ENCODE measurements around the gene SECISBP2L.

The SECISBP2L gene

DNA sequence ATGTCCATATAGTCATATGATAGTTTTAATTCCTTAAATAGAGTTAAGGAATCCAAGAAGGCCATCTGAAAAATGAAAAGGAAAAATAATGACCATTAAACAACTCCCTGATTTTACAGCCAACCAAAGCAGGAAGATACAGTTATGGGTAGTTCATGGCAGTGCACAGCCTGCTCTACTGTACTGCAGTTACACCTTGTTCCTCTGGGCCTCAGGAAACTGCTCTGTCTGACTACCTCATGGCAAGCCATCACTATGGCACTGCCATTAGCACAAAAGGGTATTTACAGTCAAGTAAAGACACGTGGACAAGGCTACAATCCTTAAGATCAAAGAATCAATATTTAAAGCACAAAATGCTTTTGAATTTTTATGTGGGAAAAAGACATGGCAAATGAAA, 19.5 kb downstream of the SECISBP2L start:
- no peak overlapping the region for H3K4me3 ChIP-seq (ENCODE audit: low read depth, low read length)
- no peak for DNase-seq (ENCODE audit: low read depth)

DNA sequence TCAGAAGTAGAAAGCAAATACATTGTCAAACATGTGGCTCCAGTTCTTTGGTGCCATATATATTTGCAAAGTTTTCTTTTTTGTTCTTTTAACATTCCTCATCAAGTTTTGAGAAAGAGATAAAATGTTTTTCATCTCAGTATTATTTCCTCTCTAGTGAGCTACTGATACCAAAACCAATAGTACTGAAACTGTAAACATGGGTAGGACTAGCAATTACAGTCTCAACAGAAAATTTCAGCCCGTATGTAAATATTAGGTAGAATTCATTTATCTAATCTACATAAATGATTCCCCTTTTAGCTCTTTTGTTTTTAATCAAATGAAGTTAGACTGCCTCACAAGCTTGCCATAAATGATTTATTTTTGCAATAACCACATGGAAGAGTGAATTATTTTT, 21.4 kb downstream of the SECISBP2L start:
- no peak overlapping the region for H3K4me3 ChIP-seq (ENCODE audit: low read depth, low read length)
- DNase-seq (ENCODE audit: low read depth): no peak

DNA sequence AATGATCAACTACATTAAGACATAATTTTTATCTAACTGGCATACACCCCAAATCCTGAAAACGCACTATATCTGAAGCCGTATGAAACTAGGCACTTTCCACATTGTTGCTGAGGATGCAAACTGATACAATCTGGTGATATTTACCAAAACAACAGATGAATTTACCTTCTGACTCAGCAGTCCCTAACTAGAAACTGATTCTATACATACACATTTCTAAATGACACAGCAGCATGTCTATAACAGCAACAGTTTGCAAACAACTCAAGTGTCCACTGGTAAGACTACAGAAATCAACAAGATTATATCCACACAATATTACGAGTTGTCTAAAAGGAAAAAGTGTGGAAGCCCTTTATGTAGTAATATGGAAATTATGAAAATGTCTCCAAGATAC, 22.9 kb downstream of the SECISBP2L start:
- no peak overlapping the region for H3K4me3 ChIP-seq (ENCODE audit: low read depth, low read length)
- DNase-seq (ENCODE audit: low read depth): no peak

DNA sequence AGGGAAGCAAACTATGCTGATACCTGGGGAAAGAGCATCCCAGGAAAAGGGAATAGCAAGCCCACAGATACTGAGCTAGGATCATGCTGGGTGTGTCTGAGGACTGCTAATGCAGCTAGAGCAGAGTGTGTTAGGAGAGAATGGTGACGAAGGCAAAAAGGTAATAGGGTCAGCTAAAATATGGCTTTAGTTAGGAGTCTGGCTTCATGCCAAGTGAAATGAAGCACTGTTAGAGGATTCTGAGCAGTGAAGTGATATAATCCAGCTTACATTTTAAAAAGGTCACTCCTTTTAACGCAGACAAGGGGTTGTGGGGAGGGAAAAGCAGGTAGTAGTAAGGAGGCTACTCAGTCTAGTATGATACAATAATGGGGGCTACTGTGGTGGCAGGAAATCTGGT, 30.4 kb downstream of the SECISBP2L start:
- no peak for DNase-seq (ENCODE audit: low read depth)
- no peak overlapping the region for H3K4me3 ChIP-seq (ENCODE audit: low read depth, low read length)

DNA sequence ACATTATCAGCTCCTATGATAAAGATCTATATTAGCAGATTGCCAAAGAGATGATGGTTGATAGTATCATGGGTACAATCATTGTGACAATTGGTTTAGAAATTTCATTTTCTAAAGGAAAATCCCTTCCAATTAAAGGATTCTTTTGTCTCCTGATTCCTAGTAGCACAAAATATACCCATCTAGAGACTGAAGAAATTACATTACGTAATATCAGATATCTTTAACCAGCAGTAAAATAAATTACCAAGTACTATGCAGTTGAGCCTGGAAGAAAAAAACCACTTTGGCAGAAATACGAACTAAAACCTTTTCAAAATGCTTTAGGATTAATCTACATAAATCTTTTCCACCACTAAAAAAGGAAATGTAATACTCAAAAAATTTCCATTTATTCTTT, 46.9 kb downstream of the SECISBP2L start:
- no peak overlapping the region for H3K4me3 ChIP-seq (ENCODE audit: low read depth, low read length)
- no peak for DNase-seq (ENCODE audit: low read depth)

DNA sequence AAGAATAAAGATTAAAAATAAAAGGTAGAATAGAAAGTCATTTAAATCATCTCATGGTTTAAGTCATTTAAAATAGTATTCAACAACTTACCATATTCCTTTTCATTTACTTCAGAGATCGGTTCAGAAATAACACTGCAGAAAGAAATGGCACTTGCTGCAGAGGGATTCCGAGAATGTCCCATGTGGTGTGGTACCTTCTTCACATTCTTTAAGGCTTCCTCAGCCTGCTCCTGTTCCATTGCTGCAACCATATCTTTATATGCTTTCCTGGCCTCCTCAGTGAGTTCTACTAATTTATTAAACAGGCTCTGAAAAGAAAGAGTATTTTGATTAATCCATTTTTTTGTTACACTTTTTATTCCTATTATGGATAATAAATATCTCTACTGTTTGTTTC, 50.0 kb downstream of the SECISBP2L start:
- no peak overlapping the region for H3K4me3 ChIP-seq (ENCODE audit: low read depth, low read length)
- DNase-seq (ENCODE audit: low read depth): no peak

DNA sequence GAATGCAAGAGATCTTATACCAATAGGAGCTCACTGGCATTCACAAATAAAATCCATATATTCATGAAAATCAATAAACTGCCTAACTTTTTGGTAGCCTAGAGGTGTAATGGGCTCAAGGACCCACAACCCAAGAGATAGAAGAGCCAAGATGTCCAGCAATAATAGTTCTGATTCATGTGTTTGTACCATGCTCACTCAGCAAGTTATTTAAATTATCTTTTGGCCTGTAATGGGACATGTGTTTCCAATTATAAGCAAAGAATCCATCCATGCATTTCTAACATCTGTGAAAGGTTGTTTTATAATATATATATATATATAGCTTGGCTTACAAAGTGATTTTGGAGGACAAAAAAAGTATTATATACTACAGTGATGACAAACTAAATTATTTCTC, 52.9 kb downstream of the SECISBP2L start:
- DNase-seq (ENCODE audit: low read depth): no peak
- H3K4me3 ChIP-seq (ENCODE audit: low read depth, low read length): no peak overlapping the region

DNA sequence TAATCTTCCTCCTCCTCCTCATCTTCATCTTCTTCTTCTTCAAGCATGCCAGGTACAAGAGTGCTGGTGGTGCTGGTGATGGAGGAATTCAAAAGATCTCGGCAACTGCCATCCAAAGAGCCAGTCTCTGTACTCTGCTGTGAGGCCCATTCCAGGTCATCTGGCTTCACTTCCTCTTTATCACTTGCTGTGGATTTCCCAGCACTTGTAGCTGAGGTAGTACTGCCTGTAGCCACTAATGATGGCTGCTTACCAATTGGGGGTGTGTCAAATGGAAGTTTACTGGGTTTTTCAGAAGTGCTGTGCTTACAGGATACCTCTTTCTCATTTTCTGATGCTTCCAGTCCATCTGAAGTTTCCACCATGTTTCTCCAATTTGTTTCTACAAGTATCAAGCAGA, 53.7 kb downstream of the SECISBP2L start:
- H3K4me3 ChIP-seq (ENCODE audit: low read depth, low read length): no peak overlapping the region
- no peak for DNase-seq (ENCODE audit: low read depth)

DNA sequence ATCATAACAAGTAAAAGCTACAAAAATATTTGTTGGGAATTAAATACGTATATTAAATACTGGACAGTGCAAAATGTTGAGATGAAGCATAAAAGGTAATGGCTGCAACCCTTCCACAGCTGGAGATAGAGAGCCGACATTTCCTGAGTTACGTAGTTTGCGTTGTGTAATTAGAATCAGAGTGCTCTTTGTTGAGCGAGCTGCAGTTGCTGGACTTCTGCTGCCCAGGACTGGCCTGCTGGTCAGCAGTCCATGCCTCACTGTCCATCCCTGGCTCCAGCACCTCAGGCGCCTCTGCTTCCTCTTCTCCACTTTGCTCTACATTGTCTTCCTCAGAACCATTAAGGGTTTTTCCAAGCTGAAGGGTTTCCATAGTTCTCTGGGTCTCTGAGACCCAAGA, 54.1 kb downstream of the SECISBP2L start:
- H3K4me3 ChIP-seq (ENCODE audit: low read depth, low read length): no peak overlapping the region
- no peak for DNase-seq (ENCODE audit: low read depth)

DNA sequence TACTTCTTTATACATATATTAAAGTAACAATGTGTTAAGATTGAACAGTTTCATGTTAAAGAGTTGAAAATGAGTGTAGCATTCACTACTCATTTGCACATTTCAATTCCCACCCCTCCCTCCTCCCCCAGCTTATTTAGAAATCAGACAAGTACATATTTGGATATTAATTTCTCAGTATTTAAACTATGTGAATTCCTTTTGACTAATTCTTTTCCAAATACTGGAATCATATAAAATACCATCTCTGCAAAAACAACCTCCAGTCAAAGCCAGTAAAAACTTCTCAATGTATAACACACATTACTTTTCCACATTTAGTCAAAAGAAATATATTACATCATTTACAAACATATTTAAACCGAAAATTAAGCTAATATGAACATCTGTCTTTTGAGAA, 57.1 kb downstream of the SECISBP2L start:
- no peak for DNase-seq (ENCODE audit: low read depth)
- H3K4me3 ChIP-seq (ENCODE audit: low read depth, low read length): no peak overlapping the region

DNA sequence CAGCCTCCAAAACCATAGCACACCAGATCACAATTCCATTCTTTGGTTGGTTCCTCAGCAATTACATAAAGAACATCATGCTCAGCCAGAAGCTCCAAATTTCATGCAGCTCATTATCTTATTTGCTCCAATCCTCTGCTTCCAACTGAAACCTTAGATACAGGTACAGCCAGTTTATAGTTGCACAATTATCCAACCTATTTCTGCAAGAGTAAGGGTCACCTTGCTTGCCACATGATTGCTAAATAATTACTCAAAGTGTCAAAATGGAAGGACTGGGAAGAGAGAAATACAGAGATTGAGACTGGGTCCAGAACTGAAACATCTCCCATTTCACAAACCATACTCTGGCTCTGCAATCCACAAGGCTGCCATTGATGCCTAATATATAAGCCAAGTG, 59.1 kb downstream of the SECISBP2L start:
- DNase-seq (ENCODE audit: low read depth): no peak
- no peak overlapping the region for H3K4me3 ChIP-seq (ENCODE audit: low read depth, low read length)

DNA sequence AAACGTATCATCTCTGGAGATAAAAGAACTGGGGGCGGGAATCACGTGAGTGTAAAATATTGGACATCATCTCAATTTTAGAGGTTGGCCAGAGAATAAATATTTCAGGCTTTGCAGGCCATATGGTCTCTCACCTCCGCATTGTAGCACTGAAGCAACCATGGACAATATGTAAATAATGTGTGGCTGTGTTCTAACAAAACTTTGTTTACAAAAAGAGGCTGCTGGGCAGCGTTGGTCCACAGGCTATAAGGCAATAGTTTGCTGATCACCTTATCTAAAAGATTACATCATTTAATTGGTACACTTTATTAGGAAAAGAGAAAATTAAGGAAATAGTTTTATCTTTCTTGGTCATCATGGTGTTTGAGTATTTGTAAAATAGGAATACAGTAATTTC, 60.0 kb downstream of the SECISBP2L start:
- no peak for DNase-seq (ENCODE audit: low read depth)
- H3K4me3 ChIP-seq (ENCODE audit: low read depth, low read length): no peak overlapping the region

DNA sequence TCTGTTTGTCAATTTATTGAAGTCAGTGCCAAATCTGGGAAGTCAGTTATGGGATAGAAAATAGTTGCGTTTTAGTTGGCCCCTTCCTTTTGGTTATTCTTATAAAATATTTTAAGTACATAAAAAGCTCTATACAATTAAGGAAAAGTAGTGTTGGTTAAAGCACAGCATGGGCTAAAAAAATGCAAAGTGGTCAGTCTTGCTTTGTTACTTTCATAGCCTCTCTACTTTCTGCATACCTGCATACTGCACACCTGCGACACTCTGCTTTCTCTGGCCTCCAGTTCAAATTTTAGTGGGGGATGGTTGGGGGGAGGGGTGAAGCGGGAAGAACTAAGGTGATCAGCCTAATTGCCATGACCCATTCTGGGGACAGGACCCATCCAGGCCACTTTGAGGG, 60.7 kb downstream of the SECISBP2L start:
- no peak for DNase-seq (ENCODE audit: low read depth)
- H3K4me3 ChIP-seq (ENCODE audit: low read depth, low read length): no peak overlapping the region

DNA sequence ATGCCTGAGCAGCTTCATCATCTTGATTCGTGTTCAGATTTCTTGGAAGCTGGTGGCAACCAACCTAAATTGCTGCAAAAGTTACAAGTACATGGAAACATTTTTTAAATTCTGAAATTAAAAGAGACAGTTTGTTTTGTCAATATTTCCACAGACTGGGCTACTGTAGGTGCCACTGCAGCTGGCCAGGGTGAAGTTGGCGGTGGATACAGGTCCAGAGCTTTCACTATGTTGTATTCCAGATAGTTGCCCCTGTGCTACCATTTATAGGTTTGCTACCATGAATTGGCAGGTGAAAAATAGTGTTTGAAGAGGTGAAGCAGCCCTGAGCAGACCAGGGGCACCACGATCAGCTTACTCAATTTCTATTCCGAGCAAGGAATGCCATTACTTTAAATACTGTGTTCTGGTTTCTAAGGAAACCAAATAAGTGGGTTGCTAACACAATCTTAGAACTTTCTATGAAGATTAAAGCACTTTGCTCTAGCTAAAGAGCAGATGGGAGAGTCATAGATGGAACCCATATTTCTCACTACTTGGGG, 61.4 kb downstream of the SECISBP2L start:
- H3K4me3 ChIP-seq (ENCODE audit: low read depth, low read length): no peak overlapping the region
- DNase-seq (ENCODE audit: low read depth): no peak

DNA sequence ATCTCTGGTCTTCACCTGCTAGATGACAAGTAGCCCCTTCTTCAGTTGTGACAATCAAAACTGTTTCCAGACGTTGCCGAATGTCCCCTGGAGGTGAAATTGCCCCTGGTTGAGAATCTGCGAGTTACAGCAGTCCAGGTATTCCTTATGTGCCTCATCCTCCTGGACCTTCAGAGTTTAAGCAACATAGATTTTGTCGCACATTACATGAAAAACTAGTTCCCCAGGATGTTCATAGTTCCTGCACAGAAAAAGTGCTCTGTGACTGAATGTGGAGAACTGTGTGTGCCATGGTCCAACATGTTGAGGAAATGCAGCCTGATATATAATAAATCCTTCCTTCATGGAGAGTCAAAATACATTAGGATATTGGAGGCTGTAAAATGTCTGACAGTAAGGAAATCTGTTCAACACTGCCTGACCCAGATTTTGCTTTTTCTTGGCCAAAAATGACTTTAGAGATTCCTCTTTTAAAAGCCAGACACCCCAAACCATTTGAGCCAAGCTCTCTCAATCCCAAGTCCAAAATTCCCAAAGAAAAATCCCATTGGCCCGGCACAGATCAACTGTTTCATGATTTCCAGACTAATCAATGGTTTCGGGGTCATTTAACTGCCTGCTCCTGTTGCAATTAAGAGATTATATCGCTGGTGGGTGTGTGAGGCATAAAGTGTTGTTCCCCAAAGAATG, 62.1 kb downstream of the SECISBP2L start:
- DNase-seq (ENCODE audit: low read depth): no peak

DNA sequence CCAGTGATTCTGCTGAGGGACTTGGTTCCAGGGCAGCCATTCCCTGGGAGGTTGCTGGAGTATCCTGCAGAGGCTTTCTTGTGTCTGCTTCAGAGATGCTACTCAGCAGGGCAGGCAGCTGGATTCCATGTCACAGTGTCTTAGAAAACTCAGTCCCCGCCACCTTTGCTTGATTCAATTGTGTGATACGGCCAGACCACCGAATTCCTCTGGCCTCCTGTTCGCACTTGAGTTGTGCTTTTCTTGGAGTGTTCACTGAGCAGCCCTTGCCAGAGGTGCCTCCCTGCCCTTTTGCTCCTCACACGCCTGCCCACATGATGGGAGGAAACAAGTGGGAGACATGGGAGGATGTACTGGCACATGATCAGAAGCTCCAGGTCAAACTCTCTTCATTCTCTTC, 62.9 kb downstream of the SECISBP2L start:
- no peak for DNase-seq (ENCODE audit: low read depth)
- no peak overlapping the region for H3K4me3 ChIP-seq (ENCODE audit: low read depth, low read length)

More for the DNA sequence above, 62.1 kb downstream of the SECISBP2L start:
- H3K4me3 ChIP-seq (ENCODE audit: low read depth, low read length): no peak overlapping the region

DNA sequence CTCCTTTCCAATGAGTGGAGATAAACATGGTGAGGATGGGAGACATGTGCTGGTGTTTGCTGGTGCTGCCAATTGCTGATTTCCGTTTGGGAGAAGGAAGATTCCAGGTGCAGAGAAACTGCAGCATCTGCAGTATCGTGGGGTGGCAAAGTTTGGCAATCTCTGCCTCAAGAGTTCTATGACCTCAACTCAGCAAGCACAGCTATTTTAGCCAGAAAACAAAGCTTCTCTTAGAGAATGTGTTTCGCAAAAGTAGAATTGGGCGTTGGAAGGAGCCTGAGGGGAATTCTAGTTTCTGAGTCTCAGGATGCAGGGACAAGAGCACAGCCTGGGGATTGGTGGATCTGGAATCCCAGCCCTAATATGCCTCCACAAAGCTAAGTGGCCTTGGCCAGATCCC, 64.3 kb downstream of the SECISBP2L start:
- DNase-seq (ENCODE audit: low read depth): no peak
- no peak overlapping the region for H3K4me3 ChIP-seq (ENCODE audit: low read depth, low read length)

DNA sequence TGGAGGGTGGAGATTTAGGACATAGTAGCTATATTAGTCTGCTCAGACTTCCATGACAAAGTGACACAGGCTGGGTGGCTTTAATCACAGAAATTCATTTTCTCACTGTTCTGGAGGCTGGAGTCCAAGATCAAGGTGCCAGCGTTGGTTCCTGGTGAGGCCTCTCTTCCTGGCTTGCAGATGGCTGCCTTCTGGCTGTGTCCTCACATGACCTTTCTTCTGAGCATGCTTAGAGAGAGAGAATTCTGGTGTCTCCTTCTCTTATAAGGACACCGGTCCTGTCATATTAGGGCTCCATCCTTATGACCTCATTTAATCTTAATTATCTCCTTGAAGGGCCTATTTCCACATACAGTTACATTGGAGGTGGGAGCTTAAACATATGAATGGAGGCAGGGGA, 67.6 kb downstream of the SECISBP2L start:
- H3K4me3 ChIP-seq (ENCODE audit: low read depth, low read length): no peak overlapping the region

DNA sequence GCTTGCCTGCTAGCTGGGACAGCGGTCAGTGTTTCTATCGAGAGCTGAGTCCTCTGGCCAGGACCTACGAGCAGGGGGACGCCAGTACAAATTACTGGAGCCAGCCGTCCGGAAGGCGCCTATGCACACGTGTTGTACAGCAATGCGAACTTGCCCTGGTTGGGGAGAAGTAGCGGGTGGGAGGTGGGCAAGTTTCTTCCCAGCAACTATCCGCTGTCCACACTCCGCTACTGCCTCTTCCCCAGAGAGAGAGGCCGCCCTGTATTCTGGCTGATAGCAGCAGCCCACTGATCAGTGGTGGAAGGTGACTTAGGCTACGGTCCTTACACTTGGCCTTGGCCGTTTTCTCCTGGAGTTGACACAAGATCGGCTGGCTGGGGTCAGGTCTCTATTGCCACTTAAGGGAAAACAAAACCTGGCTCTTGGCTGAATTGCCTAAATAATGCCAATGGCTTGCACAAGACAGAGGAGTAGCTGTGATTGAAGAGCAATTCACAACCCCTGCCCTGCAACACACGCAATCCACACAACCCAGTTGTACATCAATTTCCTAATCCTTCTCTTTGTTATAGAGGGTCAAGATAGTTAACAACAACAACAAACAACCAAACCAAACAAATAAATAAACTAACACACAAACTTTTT, 69.7 kb downstream of the SECISBP2L start:
- DNase-seq (ENCODE audit: low read depth): no peak
- no peak overlapping the region for H3K4me3 ChIP-seq (ENCODE audit: low read depth, low read length)

More for the DNA sequence above, 67.6 kb downstream of the SECISBP2L start:
- DNase-seq (ENCODE audit: low read depth): no peak

DNA sequence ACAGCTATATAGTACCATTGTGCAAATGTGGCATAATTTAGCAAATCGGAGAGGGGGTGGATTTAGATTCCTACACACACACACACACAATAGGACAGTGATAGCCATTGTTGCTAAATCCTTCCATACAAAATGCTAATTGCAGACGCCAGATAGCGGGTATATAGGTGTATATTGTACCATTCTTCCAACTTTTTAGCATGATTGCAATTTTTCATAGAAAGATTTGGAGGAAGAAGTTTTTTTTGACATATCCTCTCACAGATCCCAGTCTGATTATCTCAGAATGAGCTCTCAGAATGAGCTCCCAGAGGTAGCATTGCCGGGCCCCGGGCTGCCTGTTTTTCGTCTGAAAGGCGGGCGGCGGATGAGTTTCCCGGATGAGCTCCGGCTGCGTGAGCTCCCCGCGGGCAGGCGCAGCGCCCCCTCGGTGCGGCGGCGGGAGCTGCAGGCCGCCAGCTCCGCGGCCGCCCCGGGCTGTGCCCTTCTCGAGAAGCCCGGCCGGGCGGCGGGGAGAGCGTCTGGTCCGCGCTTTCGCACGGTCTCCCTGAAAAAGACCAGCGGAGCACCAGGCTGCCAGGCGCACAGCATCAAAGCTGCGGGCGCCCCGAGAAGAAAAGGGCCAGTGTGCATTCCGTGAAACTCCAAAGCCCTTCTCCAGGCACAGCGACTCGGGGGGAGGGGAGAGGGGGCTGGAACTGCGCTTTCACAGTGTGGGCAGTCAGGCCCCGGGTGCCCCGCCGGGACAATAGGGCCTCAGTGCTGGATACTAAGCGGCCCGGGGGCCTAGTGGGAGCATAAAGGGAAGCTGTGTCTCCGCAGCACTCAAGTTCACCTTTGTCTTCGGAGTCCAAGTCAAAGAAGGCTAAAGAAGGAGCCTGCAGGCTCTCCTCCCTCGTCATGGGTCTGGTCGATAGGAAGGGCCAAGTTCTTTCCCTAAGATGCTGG, 70.5 kb downstream of the SECISBP2L start:
- H3K4me3 ChIP-seq (ENCODE audit: low read depth, low read length): peak overlapping the region; percentile 49
- DNase-seq (ENCODE audit: low read depth): peak; percentile 31
